Bronchial smooth muscle cell (primary cell): Measurements from ENCODE around the gene PDZK1IP1. TPM values are rescaled to one million over a fixed set of nuclear protein-coding genes. Genes with fewer than 3 reads are reported as not detected.

Experiments used
- total RNA-seq: library from RNA; depleted of rRNA; stranded (reverse); fragments of >200 nt; gene quantifications from 2 replicates; pipeline ENCODE4 v1.2.1, GENCODE V29; 2014

PDZK1IP1 gene, protein sequence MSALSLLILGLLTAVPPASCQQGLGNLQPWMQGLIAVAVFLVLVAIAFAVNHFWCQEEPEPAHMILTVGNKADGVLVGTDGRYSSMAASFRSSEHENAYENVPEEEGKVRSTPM
- total RNA-seq, result not detected in 2 replicates

DNA sequence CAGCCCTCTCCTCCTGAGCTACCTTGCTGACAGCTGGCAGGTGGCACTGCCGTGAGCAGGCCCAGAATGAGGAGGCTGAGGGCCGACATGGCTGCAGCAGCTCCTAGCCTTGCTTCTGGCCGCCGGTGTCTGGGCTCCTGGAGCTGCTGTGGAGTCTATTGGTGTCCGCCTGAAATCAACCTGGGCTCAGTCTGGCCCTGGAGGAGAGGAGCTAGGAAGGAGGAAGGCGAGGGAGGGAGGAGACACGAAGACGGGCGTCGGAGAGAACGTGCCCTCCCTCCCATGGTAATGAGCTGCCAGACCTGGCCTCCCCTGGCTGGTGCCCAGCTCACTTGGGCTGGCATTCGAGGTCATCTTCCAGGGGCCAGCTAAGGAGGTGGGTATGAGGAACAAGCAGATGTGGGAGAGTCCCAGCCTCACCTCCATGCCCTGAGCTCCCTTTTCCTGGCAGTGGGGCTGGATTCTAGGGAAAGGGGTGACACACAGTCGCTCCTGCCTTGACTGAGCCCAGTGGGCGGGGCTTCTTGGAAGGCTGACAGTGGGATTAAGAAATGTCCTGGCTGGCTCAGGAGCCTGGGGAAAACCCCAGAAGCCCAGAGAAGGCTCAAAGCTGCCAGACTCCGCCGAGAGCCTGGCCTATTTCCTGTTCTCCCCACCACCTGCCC lies at the start of gene PDZK1IP1:
PDZK1IP1 (minus strand) TSS at position 193 of the 665 bp plus-strand sequence; CDS start at position 89, 104 bp downstream.

DNA sequence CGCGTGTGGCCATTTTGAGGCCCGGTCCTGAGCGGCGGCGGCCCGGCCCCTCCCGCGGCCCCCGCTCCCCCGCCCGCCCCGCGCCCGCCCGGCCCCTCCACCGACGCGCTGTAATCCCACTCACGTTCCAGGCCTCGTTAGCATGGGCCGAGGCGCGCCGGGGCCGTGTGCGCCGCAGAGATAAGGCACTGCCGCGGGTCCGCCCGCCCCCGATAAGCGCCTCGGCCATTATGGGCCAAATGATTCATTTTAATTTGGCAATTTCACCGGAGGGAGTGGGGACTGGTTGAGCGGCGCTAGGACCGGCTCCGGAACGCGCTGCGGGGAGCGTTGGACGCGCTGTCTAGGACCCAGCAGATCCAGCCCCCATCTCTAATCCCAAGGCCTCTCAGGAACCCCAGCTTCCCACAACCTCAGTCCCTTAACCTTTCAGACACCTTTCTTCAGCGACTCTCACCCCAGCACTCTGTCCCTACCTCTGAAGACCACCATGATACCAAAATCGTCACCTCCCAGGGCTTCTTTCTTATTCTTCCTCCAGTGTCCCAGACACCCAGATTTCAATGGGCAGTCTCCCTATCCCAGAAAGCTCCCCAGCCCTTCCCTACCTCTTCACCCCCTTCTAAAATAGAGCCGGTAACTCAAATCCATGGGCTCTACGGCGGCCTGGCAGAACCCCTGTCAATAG lies 42.5 kb upstream of the PDZK1IP1 start, which contains the start of gene TAL1:
TAL1 (minus strand) TSS at position 39 of the 688 bp plus-strand sequence. CDS start 6,337 bp downstream, outside the sequence.

DNA sequence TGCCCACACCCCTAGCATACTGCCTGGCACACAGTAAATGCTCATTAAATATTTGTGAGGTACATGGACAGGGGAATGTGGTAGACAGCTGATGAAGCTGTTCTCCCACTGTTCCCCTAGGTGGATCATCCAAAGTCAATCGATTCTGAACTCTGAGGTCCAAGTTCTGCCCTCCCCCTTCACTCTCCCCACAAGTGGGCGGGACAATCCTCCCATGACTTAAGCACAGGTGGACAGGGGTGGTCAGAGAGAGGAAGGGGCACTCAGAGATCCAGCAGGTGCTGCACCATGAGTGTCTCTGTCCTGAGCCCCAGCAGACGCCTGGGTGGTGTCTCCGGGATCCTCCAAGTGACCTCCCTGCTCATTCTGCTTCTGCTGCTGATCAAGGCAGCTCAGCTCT lies 52.6 kb downstream of the PDZK1IP1 start, which contains the start of gene CYP4A22:
CYP4A22 (plus strand) TSS at position 244 of the 400 bp plus-strand sequence; CDS start at position 289, 45 bp downstream.

Other genes with a start within 250 kb of the PDZK1IP1 start
- gene CYP4A11, start 248.6 kb downstream of the PDZK1IP1 start, total RNA-seq, result not detected in 2 replicates
- not detected in 2 replicates for gene CYP4X1, start 166.4 kb downstream of the PDZK1IP1 start, total RNA-seq
- gene CYP4Z1, start 122.8 kb downstream of the PDZK1IP1 start, total RNA-seq, result not detected in 2 replicates
- gene CYP4A22, start 52.6 kb downstream of the PDZK1IP1 start, total RNA-seq, result not detected in 2 replicates
- not detected in 2 replicates for gene TAL1, start 42.2 kb upstream of the PDZK1IP1 start, total RNA-seq
- 1.5 and 2.4 TPM in 2 replicates for gene STIL, start 124.1 kb upstream of the PDZK1IP1 start, total RNA-seq
- gene CMPK1, start 143.8 kb upstream of the PDZK1IP1 start, total RNA-seq, result 69.0 and 72.1 TPM in 2 replicates
- not detected in 2 replicates for gene FOXE3, start 226.2 kb upstream of the PDZK1IP1 start, total RNA-seq
- gene FOXD2, start 248.0 kb upstream of the PDZK1IP1 start, total RNA-seq, result 0.16 and 0.17 TPM in 2 replicates